Right atrium auricular region (tissue), 2 donors: ENCODE measurements around the gene EEA1. TPM values are rescaled to one million over a fixed set of nuclear protein-coding genes. Genes with fewer than 3 reads are reported as not detected.

Source experiments
- DNase-seq: peaks from one replicate; pipeline ENCODE4 v3.0.0-alpha.2; 2019; ENCODE audit warnings: low spot score
- H3K27ac ChIP-seq, 2 donors: fragments of 200-600 bp; sonication (generic); 1 replicate in 1 of 2; 2 replicates in 1 of 2; pipeline ENCODE4 v1.5.1; 2016 to 2019
- H3K27me3 ChIP-seq, 2 donors: fragments of 200-600 bp; sonication (generic); one replicate each; pipeline versions ENCODE4 v1.5.1 to v1.6.0; 2017 to 2019
- H3K36me3 ChIP-seq: fragments of 200-600 bp; sonication (generic); one replicate; pipeline ENCODE4 v1.5.1; 2016
- H3K4me1 ChIP-seq, 2 donors: fragments of 200-600 bp; sonication (generic); one replicate each; pipeline versions ENCODE4 v1.5.1 to v1.6.0; 2017 to 2019
- H3K4me3 ChIP-seq, 2 donors: fragments of 200-600 bp; sonication (generic); 1 replicate in 1 of 2; 2 replicates in 1 of 2; pipeline ENCODE4 v1.5.1; 2017 to 2019; ENCODE audit warnings: mild to moderate bottlenecking in 1 of 2, moderate library complexity in 1 of 2
- H3K9me3 ChIP-seq, 2 donors: fragments of 200-600 bp; sonication (generic); one replicate each; pipeline ENCODE4 v1.5.1; 2019
- CTCF ChIP-seq, 2 donors: fragments of 200-600 bp; sonication (generic); IDR thresholded peaks; one replicate each; pipeline ENCODE4 v1.5.1; 2019; ENCODE audit warnings: antibody characterized with exemption in 2 of 2
- total RNA-seq, 2 donors: library from RNA; depleted of rRNA; stranded (reverse); fragments of >200 nt; gene quantifications; one replicate each; pipeline ENCODE4 v1.1.0, GENCODE V29; 2016

Gene EEA1
- total RNA-seq, 2 donors from 2014 or later, result 15.3 to 16.2 TPM

- Histone ChIP-seq H3K27me3 (no peaks in the 10 kb centered on the region), H3K9me3 (no peaks in the 10 kb centered on the region), H3K4me1 (peaks cover 0 to 23% of the 10 kb centered on the region in 2 donors), H3K36me3 (no peaks in the 10 kb centered on the region), H3K27ac (peak overlapping the region; percentile 97 to 98), H3K4me3 (no peak overlapping the region)
- TF ChIP-seq CTCF (IDR thresholded peaks at IDR 0.05), result no peak
- DNase-seq, result no peak
Measured at GRCh38 chr12:92926549-92926948, 2.5 kb downstream of the EEA1 start.

- H3K9me3 ChIP-seq, result no peaks in the 10 kb centered on the region
- no peak overlapping the region for H3K27ac ChIP-seq
- no peak overlapping the region for H3K4me3 ChIP-seq
- peaks cover 0 to 14% of the 10 kb centered on the region in 2 donors for H3K4me1 ChIP-seq
- H3K27me3 ChIP-seq, result no peaks in the 10 kb centered on the region
- TF ChIP-seq CTCF (IDR thresholded peaks at IDR 0.05), result no peak
- H3K36me3 ChIP-seq, result no peaks in the 10 kb centered on the region
- no peak for DNase-seq
Measured at GRCh38 chr12:92921877-92922276, 7.2 kb downstream of the EEA1 start.

GRCh38 chr12:92915365-92915764 is 13.7 kb downstream of the EEA1 start:
- Histone ChIP-seq H3K4me3 (no peak overlapping the region), H3K36me3 (no peaks in the 10 kb centered on the region), H3K27ac (no peak overlapping the region), H3K9me3 (no peaks in the 10 kb centered on the region), H3K27me3 (no peaks in the 10 kb centered on the region), H3K4me1 (no peaks in the 10 kb centered on the region)
- no peak for TF ChIP-seq CTCF (IDR thresholded peaks at IDR 0.05)
- no peak for DNase-seq

- TF ChIP-seq CTCF (IDR thresholded peaks at IDR 0.05), result no peak
- DNase-seq, result no peak
- H3K36me3 ChIP-seq, result peaks cover 2% of the 10 kb centered on the region
- H3K27ac ChIP-seq, result no peak overlapping the region
- no peaks in the 10 kb centered on the region for H3K27me3 ChIP-seq
- peaks cover 0 to 5% of the 10 kb centered on the region in 2 donors for H3K9me3 ChIP-seq
- H3K4me3 ChIP-seq, result no peak overlapping the region
- H3K4me1 ChIP-seq, result no peaks in the 10 kb centered on the region
Measured at GRCh38 chr12:92914170-92914569, 14.9 kb downstream of the EEA1 start.

GRCh38 chr12:92912672-92913071 is 16.4 kb downstream of the EEA1 start:
- H3K4me1 ChIP-seq, result no peaks in the 10 kb centered on the region
- peaks cover 4% of the 10 kb centered on the region for H3K36me3 ChIP-seq
- no peak overlapping the region for H3K27ac ChIP-seq
- no peak overlapping the region for H3K4me3 ChIP-seq
- H3K27me3 ChIP-seq, result no peaks in the 10 kb centered on the region
- peaks cover 0 to 10% of the 10 kb centered on the region in 2 donors for H3K9me3 ChIP-seq
- no peak for TF ChIP-seq CTCF (IDR thresholded peaks at IDR 0.05)
- DNase-seq, result no peak

GRCh38 chr12:92912052-92912451 is 17.0 kb downstream of the EEA1 start:
- Histone ChIP-seq H3K4me1 (no peaks in the 10 kb centered on the region), H3K9me3 (peaks cover 0 to 10% of the 10 kb centered on the region in 2 donors), H3K27ac (no peak overlapping the region), H3K36me3 (peaks cover 4% of the 10 kb centered on the region), H3K4me3 (no peak overlapping the region), H3K27me3 (no peaks in the 10 kb centered on the region)
- no peak for TF ChIP-seq CTCF (IDR thresholded peaks at IDR 0.05)
- DNase-seq, result no peak
